Skeletal muscle cell (primary cell): Measurements from ENCODE around the gene ACAP2.
"Not testable (repeated sequence)": the region's sequence is repeated elsewhere in the genome, so short reads cannot be mapped to it uniquely, and the experiment has no call there.

ENCODE experiments used
- DNase-seq: peaks from one replicate; pipeline ENCODE4 v3.0.0-alpha.2; 2010; ENCODE audit warnings: low read depth
- H3K4me3 ChIP-seq: 2 replicates; pipeline ENCODE4 v1.5.1; 2011; ENCODE audit warnings: low read depth, mild to moderate bottlenecking, control low read depth, low read length, moderate library complexity

The ACAP2 gene

GRCh38 chr3:195236076-195236798 lies 206.6 kb downstream of the ACAP2 start:
- H3K4me3 ChIP-seq, result no peak overlapping the region
- DNase-seq, result no peak

GRCh38 chr3:195230244-195230643 lies 212.6 kb downstream of the ACAP2 start:
- H3K4me3 ChIP-seq, result no peak overlapping the region
- no peak for DNase-seq

- H3K4me3 ChIP-seq, DNase-seq: not testable (repeated sequence)
Observed at GRCh38 chr3:195228886-195229285, 213.9 kb downstream of the ACAP2 start.

- H3K4me3 ChIP-seq, result no peak overlapping the region
- DNase-seq, result no peak
Observed at GRCh38 chr3:195227871-195228270, 214.9 kb downstream of the ACAP2 start.

DNA sequence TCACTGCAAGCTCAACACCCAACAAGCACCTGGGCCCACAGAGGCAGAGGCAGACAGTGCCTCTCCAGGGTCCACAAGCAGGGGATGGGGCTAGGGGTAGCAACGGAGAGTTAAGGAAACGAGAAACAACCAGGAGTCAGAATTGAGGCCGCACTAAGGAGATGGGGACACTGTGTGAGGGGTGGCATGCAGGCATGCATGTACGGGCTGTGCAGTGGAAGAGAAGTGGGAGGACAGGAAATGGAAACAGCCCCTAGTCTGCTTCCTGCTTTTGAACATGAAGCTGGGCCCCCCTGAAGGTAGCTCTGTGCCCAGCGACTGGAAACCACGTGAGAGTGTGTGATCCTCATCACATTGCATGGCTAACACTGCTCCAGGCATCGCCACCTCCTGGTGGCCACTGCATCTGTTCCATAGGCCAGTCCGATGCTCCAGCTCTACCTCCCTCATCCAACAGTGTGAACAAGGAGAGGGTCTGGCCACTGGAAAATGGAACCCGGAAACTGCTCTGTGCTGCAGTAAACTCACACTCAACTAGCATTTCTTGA lies 215.8 kb downstream of the ACAP2 start:
- H3K4me3 ChIP-seq, result no peak overlapping the region
- no peak for DNase-seq

GRCh38 chr3:195226445-195226844 lies 216.4 kb downstream of the ACAP2 start:
- no peak overlapping the region for H3K4me3 ChIP-seq
- DNase-seq, result no peak

- no peak for DNase-seq
- H3K4me3 ChIP-seq, result no peak overlapping the region
Observed at GRCh38 chr3:195224980-195225580, 217.7 kb downstream of the ACAP2 start.
